OCI-LY3 (cell line): Measurements from ENCODE around the gene IFRD2.
A peak's percentile ranks its signal among the peaks of the same experiment; 100 is the strongest.
"Not testable (repeated sequence)": the region's sequence is repeated elsewhere in the genome, so short reads cannot be mapped to it uniquely, and the experiment has no call there.

Experiments used
- H2AFZ ChIP-seq: fragments of 200-600, 300-600 bp; shearing (Covaris generic); 2 replicates; pipeline ENCODE4 v1.6.0; 2014; ENCODE audit warnings: antibody characterized with exemption, low read depth, low read length
- H3K27ac ChIP-seq: fragments of 200-600, 300-600 bp; sonication (generic); 2 replicates; pipeline ENCODE4 v1.5.1; 2014; ENCODE audit warnings: mild to moderate bottlenecking, low read length, moderate library complexity, mixed read lengths
- H3K27me3 ChIP-seq: fragments of 200-600, 300-600 bp; sonication (generic); 2 replicates; pipeline ENCODE4 v1.6.1; 2014; ENCODE audit warnings: low read depth, low read length, mixed read lengths
- H3K36me3 ChIP-seq: fragments of 200-600, 300-600 bp; sonication (generic); replicated peaks from 2 replicates; pipeline ENCODE3; 2014; ENCODE audit warnings: low read depth, low read length, mixed read lengths
- H3K4me1 ChIP-seq: fragments of 300-600, 200-600 bp; sonication (generic); 2 replicates; pipeline ENCODE4 v1.6.1; 2014; ENCODE audit warnings: low read length, mixed read lengths
- H3K4me2 ChIP-seq: fragments of 200-600, 300-600 bp; sonication (generic); 2 replicates; pipeline ENCODE4 v1.6.1; 2014; ENCODE audit warnings: low read length, mixed read lengths
- H3K4me3 ChIP-seq: fragments of 300-600, 200-600 bp; sonication (generic); 2 replicates; pipeline ENCODE4 v1.5.1; 2014; ENCODE audit warnings: antibody characterized with exemption, mild to moderate bottlenecking, low read length, moderate library complexity
- H3K79me2 ChIP-seq: fragments of 300-600, 200-600 bp; shearing (Covaris generic); 2 replicates; pipeline ENCODE4 v1.6.1; 2014; ENCODE audit warnings: mild to moderate bottlenecking, low read length, mixed read lengths
- H3K9ac ChIP-seq: fragments of 300-600, 200-600 bp; shearing (Covaris generic); 2 replicates; pipeline ENCODE4 v1.6.0; 2014; ENCODE audit warnings: mild to moderate bottlenecking, low read length, moderate library complexity
- H3K9me3 ChIP-seq: fragments of 200-600, 300-600 bp; shearing (Covaris generic); 2 replicates; pipeline ENCODE4 v1.6.1; 2014; ENCODE audit warnings: low read length, mixed read lengths; ENCODE audit not compliant: insufficient read depth
- H4K20me1 ChIP-seq: fragments of 200-600, 300-600 bp; sonication (generic); 2 replicates; pipeline ENCODE4 v1.6.1; 2016; ENCODE audit warnings: low read length, mixed read lengths; ENCODE audit not compliant: insufficient read depth
- CTCF ChIP-seq: fragments of 200-600, 300-600 bp; sonication (generic); IDR thresholded peaks from 2 replicates; pipeline ENCODE4 v1.5.1; 2014; ENCODE audit warnings: antibody characterized with exemption, low read length, low read depth
- EZH2phosphoT487 ChIP-seq: fragments of 200-600 bp; shearing (Covaris generic); IDR thresholded peaks from 2 replicates; pipeline ENCODE4 v1.6.1; 2018; ENCODE audit warnings: antibody characterized with exemption, mixed run types, low read depth

The IFRD2 gene

DNA sequence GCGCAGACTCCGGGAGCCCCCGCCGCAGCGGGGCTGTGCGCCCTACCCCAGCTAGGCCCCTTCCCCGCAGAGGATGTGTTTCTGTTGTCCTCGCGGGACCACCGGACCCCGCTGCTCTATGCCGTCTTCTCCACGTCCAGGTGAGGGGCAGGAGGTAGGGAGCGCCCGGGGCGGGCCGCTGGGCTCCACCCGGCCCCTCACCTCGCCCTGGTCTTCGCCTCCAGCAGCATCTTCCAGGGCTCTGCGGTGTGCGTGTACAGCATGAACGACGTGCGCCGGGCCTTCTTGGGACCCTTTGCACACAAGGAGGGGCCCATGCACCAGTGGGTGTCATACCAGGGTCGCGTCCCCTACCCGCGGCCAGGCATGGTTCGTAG lies 18.6 kb downstream of the IFRD2 start:
- no peaks in the 10 kb centered on the region for H4K20me1 ChIP-seq
- no peaks in the 10 kb centered on the region for H3K36me3 ChIP-seq
- TF ChIP-seq CTCF (no peak), EZH2phosphoT487 (no peak)
- no peak overlapping the region for H2AFZ ChIP-seq
- H3K27ac ChIP-seq: no peak overlapping the region
- H3K27me3 ChIP-seq: peaks cover 6% of the 10 kb centered on the region; the same call in 1 of the 2 replicates
- no peak overlapping the region; the same call in 1 of the 2 replicates for H3K9ac ChIP-seq
- H3K4me1 ChIP-seq: peaks cover 9% of the 10 kb centered on the region; the same call in 1 of the 2 replicates
- H3K4me3 ChIP-seq: peak overlapping the region; percentile 75; the same call in 1 of the 2 replicates
- H3K79me2 ChIP-seq: no peaks in the 10 kb centered on the region
- no peaks in the 10 kb centered on the region for H3K9me3 ChIP-seq
- peak overlapping the region; percentile 95 for H3K4me2 ChIP-seq

DNA sequence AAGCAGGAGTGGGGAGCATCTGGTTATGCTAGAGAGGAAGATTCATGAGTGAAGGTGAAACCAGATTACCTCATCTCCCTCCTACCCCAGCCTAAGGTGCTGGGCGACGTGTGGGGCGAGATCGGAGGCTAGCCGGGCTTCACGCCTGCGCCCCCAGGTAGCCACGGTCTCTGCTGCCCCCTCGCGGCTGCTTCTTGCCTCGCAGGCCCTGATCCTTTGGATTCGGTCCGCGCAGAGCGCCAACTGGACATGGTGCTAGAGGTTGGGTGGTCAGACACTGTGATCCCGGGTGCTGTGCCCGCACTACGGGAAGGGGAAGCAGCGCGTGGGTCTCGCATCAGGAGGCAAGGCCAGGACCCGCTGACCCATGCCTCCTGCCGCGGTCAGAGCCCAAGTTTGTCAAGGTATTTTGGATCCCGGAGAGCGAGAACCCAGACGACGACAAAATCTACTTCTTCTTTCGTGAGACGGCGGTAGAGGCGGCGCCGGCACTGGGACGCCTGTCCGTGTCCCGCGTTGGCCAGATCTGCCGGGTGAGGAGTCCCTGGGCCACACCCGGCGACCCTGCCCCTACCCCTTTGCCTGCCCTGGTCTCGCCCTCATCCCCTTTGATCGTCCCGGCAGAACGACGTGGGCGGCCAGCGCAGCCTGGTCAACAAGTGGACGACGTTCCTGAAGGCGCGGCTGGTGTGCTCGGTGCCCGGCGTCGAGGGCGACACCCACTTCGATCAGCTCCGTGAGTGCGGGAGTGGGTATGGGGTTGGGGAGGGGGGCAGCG lies 19.1 kb downstream of the IFRD2 start:
- H4K20me1 ChIP-seq: no peaks in the 10 kb centered on the region
- no peak overlapping the region for H3K27ac ChIP-seq
- H3K4me3 ChIP-seq: peak overlapping the region; percentile 75
- peak overlapping the region; percentile 95 for H3K4me2 ChIP-seq
- TF ChIP-seq EZH2phosphoT487: no peak
- peak; percentile 98 for TF ChIP-seq CTCF
- no peaks in the 10 kb centered on the region for H3K36me3 ChIP-seq
- H2AFZ ChIP-seq: peak overlapping the region; percentile 88
- peaks cover 10% of the 10 kb centered on the region; the same call in 1 of the 2 replicates for H3K27me3 ChIP-seq
- no peaks in the 10 kb centered on the region for H3K79me2 ChIP-seq
- peaks cover 9% of the 10 kb centered on the region; the same call in 1 of the 2 replicates for H3K4me1 ChIP-seq
- no peaks in the 10 kb centered on the region for H3K9me3 ChIP-seq
- H3K9ac ChIP-seq: peak overlapping the region; percentile 61

GRCh38 chr3:50272538-50272910 lies 19.7 kb downstream of the IFRD2 start:
- peak overlapping the region; percentile 95; the same call in 1 of the 2 replicates for H3K4me2 ChIP-seq
- not testable (repeated sequence) for H3K27ac ChIP-seq, H3K79me2 ChIP-seq

DNA sequence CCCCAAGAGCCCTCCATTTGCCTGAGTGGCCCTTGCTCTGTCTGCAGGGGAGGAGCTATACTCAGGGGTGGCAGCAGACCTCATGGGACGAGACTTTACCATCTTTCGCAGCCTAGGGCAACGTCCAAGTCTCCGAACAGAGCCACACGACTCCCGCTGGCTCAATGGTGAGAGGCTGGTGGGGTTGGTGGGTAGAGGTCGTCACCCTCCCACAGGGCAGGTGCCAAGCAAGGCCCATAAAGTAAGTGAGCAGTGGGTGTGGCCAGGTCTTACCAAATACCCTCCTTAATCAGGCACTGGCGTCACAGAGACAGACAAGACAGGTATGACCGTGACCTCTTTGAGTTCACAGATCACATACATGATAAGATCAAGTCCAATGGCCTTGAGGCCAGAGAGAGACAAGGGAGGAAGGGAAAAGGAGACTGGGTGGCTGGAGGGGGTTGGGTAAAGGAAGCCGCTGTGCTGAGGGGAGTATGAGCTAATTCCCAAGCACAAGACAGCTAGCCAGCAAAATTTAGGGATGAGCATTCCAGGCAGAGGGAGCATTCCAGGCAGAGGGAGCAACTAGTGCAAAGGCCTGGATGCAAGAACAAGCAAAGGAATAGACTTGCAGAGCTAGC lies 20.8 kb downstream of the IFRD2 start:
- Histone ChIP-seq H4K20me1 (no peaks in the 10 kb centered on the region), H3K4me1 (peaks cover 9% of the 10 kb centered on the region; the same call in 1 of the 2 replicates), H3K27ac (no peak overlapping the region), H3K36me3 (no peaks in the 10 kb centered on the region), H3K4me2 (no peak overlapping the region), H3K9me3 (no peaks in the 10 kb centered on the region), H3K9ac (no peak overlapping the region), H3K79me2 (no peaks in the 10 kb centered on the region), H3K27me3 (peaks cover 26% of the 10 kb centered on the region), H2AFZ (no peak overlapping the region), H3K4me3 (no peak overlapping the region)
- no peak for TF ChIP-seq CTCF
- no peak for TF ChIP-seq EZH2phosphoT487

More at GRCh38 chr3:50272538-50272910, 19.7 kb downstream of the IFRD2 start:
- H4K20me1 ChIP-seq, H3K4me3 ChIP-seq, H3K9me3 ChIP-seq, H3K36me3 ChIP-seq, H2AFZ ChIP-seq, H3K9ac ChIP-seq, H3K4me1 ChIP-seq: not testable (repeated sequence)
- peaks cover 15% of the 10 kb centered on the region for H3K27me3 ChIP-seq
